Measurements from ENCODE around the gene NXPE2. TPM values are rescaled to one million over a fixed set of nuclear protein-coding genes. Genes with fewer than 3 reads are reported as not detected.

NXPE2 gene
- total RNA-seq, 1 donor from 2014 or later: not detected

GRCh38 chr11:114745150-114745671 is 66.9 kb downstream of the NXPE2 start:
- no peaks in the 10 kb centered on the region for H3K36me3 Mint-ChIP-seq
- H3K4me3 Mint-ChIP-seq: no peak overlapping the region
- H3K27me3 Mint-ChIP-seq: peaks cover 9% of the 10 kb centered on the region
- peaks cover 5% of the 10 kb centered on the region for H3K9me3 Mint-ChIP-seq
- no peaks in the 10 kb centered on the region for H3K4me1 Mint-ChIP-seq (ENCODE audit: unreplicated experiment)
- no peak for TF ChIP-seq CTCF (conservative IDR thresholded peaks at IDR 0.05)
- H3K27ac Mint-ChIP-seq: no peak overlapping the region
- DNase-seq (ENCODE audit: extremely low spot score, unreplicated experiment): no peak

GRCh38 chr11:114746013-114746412 is 67.7 kb downstream of the NXPE2 start:
- no peak overlapping the region for H3K4me3 Mint-ChIP-seq
- TF ChIP-seq CTCF (conservative IDR thresholded peaks at IDR 0.05): no peak
- no peak overlapping the region for H3K27ac Mint-ChIP-seq

More at GRCh38 chr11:114746013-114746412, 67.7 kb downstream of the NXPE2 start:
- Mint-ChIP-seq H3K9me3 (peaks cover 5% of the 10 kb centered on the region), H3K27me3 (peaks cover 11% of the 10 kb centered on the region), H3K4me1 (ENCODE audit: unreplicated experiment) (no peaks in the 10 kb centered on the region), H3K36me3 (no peaks in the 10 kb centered on the region)
- DNase-seq (ENCODE audit: extremely low spot score, unreplicated experiment): no peak

Other genes with a start within 250 kb of the NXPE2 start
- 84.9 and 166 TPM in 2 replicates for gene REXO2, start 239.1 kb upstream of the NXPE2 start, total RNA-seq (ENCODE audit: low replicate concordance)
- 0.27 and 0.36 TPM in 2 replicates for gene NXPE1, start 118.6 kb upstream of the NXPE2 start, total RNA-seq (ENCODE audit: low replicate concordance)
- not detected in 2 replicates for gene NXPE4, start 82.7 kb upstream of the NXPE2 start, total RNA-seq (ENCODE audit: low replicate concordance)